K562 (cell line): ENCODE results near the gene SMIM29. TPM values are rescaled to one million over a fixed set of nuclear protein-coding genes. Genes with fewer than 3 reads are reported as not detected.
A peak's percentile ranks its signal among the peaks of the same experiment; 100 is the strongest.

ENCODE experiments used
- ATF7 ChIP-seq: fragments of 450-650 bp; IDR thresholded peaks from 2 replicates; pipeline ENCODE4 v1.7.1; 2014; ENCODE audit warnings: mild to moderate bottlenecking, moderate library complexity
- BRF1 ChIP-seq: IDR thresholded peaks from 3 replicates; pipeline ENCODE4 v1.6.1; 2011; ENCODE audit warnings: borderline replicate concordance, mild to moderate bottlenecking; ENCODE audit not compliant: insufficient read length; ENCODE audit errors: extremely low read depth
- CBFA2T3 ChIP-seq: fragments of 450-650 bp; IDR thresholded peaks from 2 replicates; pipeline ENCODE4 v1.6.1; 2017
- CHD1 ChIP-seq: fragments of 200-600 bp; sonication (generic); IDR thresholded peaks from one replicate; pipeline ENCODE4 v1.6.1; 2012; ENCODE audit warnings: mild to moderate bottlenecking, moderate library complexity, low read length, inconsistent platforms
- CSDE1 ChIP-seq, 2 experiments: fragments of 450-650 bp; IDR thresholded peaks; 2 replicates each; pipeline ENCODE4 v1.6.1; 2016; ENCODE audit warnings: mild to moderate bottlenecking in 1 of 2
- DPF2 ChIP-seq: fragments of 450-650 bp; IDR thresholded peaks from 2 replicates; pipeline ENCODE4 v1.6.1; 2016
- ELF2 ChIP-seq: fragments of 250-450 bp; sonication (Bioruptor Pico); IDR thresholded peaks from 2 replicates; pipeline ENCODE4 v1.5.0; 2021; ENCODE audit warnings: mild to moderate bottlenecking
- EP400 ChIP-seq: fragments of 450-650 bp; IDR thresholded peaks from 2 replicates; pipeline ENCODE4 v1.6.1; 2017; ENCODE audit warnings: antibody characterized with exemption, mild to moderate bottlenecking, moderate library complexity
- HDAC1 ChIP-seq, 2 experiments: fragments of 450-650 bp; IDR thresholded peaks; 2 replicates each; pipeline ENCODE4 v1.6.1; 2016 to 2017; ENCODE audit warnings: inconsistent platforms in 1 of 2, mild to moderate bottlenecking in 1 of 2, moderate library complexity in 1 of 2
- HSF4 ChIP-seq: fragments of 250-450 bp; sonication (Bioruptor Pico); IDR thresholded peaks from 2 replicates; pipeline ENCODE4 v2.1.2; 2022; ENCODE audit warnings: mild to moderate bottlenecking, moderate library complexity, borderline replicate concordance
- KDM4B ChIP-seq, 2 experiments: fragments of 450-650 bp in 1 of 2; sonication (generic) in 1 of 2; IDR thresholded peaks; 2 replicates each; pipeline ENCODE4 v1.6.1; 2016 to 2017; ENCODE audit warnings: borderline replicate concordance in 2 of 2, antibody characterized with exemption in 1 of 2, low read depth in 1 of 2, mild to moderate bottlenecking in 1 of 2
- NR2F6 ChIP-seq: fragments of 450-650 bp; formaldehyde crosslinking; IDR thresholded peaks from 2 replicates; pipeline ENCODE4 v1.4.0; 2020; ENCODE audit warnings: mild to moderate bottlenecking
- PHF8 ChIP-seq: fragments of 200-600 bp; sonication (generic); IDR thresholded peaks from 2 replicates; pipeline ENCODE4 v1.6.1; 2012; ENCODE audit warnings: mixed run types, mild to moderate bottlenecking, inconsistent platforms, low read length, moderate library complexity, borderline replicate concordance
- POLR2B ChIP-seq: fragments of 450-650 bp; IDR thresholded peaks from 2 replicates; pipeline ENCODE4 v1.6.1; 2018; ENCODE audit warnings: low read depth; ENCODE audit not compliant: partially characterized antibody
- PPARD ChIP-seq: fragments of 250-450 bp; sonication (Bioruptor Pico); IDR thresholded peaks from 2 replicates; pipeline ENCODE4 v1.8.0; 2022; ENCODE audit warnings: inconsistent platforms, mild to moderate bottlenecking, moderate library complexity
- RAD51 ChIP-seq: fragments of 450-650 bp; IDR thresholded peaks from 2 replicates; pipeline ENCODE4 v1.7.1; 2016; ENCODE audit warnings: low read depth, mild to moderate bottlenecking, borderline replicate concordance
- RBM22 ChIP-seq: fragments of 200-400 bp; formaldehyde crosslinking; IDR thresholded peaks from 2 replicates; pipeline ENCODE4 v1.6.1; 2018; ENCODE audit warnings: low read length, low read depth; ENCODE audit not compliant: poor library complexity, severe bottlenecking
- SP1 ChIP-seq: sonication (generic); formaldehyde crosslinking; IDR thresholded peaks from 2 replicates; pipeline ENCODE4 v1.8.1; 2022; ENCODE audit warnings: mild to moderate bottlenecking, missing genetic modification reagents
- TAF7 ChIP-seq: fragments of 450-650 bp; IDR thresholded peaks from 2 replicates; pipeline ENCODE4 v1.6.1; 2016; ENCODE audit warnings: missing genetic modification characterization, missing compliant biosample characterization
- ZC3H11A ChIP-seq: IDR thresholded peaks from 2 replicates; pipeline ENCODE4 v1.6.1; 2012; ENCODE audit warnings: low read depth, low read length, improper control_type of control experiment
- ZKSCAN1 ChIP-seq: fragments of 150-350 bp; IDR thresholded peaks from 2 replicates; pipeline ENCODE4 v1.6.1; 2016; ENCODE audit warnings: low read depth, low read length
- ZNF766 ChIP-seq: fragments of 200-800 bp; sonication (Bioruptor generic); conservative IDR thresholded peaks from 2 replicates; pipeline ENCODE4 v1.6.1; 2016; ENCODE audit warnings: missing genetic modification characterization, missing compliant biosample characterization
- polyA plus RNA-seq, 8 experiments: library from polyadenylated mRNA; depleted of rRNA in 4 of 8; stranded (reverse) in 5 of 8; unstranded in 3 of 8; fragments of >200 nt; fragmentation: Nextera tagmentation in 2 of 8; fragmentation: Illumina TruSeq in 1 of 8; extraction: Ambion mirVana in 2 of 8; extraction: Trizol in 1 of 8; gene quantifications; 2 replicates each; pipeline versions ENCODE4 v1.2.1 to v1.2.3, GENCODE V29; 2011 to 2014; ENCODE audit warnings: inconsistent platforms in 1 of 8, missing spikeins in 1 of 8
- total RNA-seq, 7 experiments: library from RNA; depleted of rRNA in 6 of 7; stranded (reverse); fragments of >200 nt in 6 of 7; fragmentation: Illumina TruSeq in 2 of 7; extraction: Trizol in 2 of 7; gene quantifications; 2 replicates each; pipeline versions ENCODE4 v1.2.1 to v1.2.3, GENCODE V29; 2011 to 2021; ENCODE audit warnings: low replicate concordance in 1 of 7
- TF ChIP-seq, protein P1 (sequence below), 2 experiments: IDR thresholded peaks in 1 of 2; conservative IDR thresholded peaks in 1 of 2; 2 replicates each; pipeline ENCODE4 v1.6.1; 2016; ENCODE audit warnings: low read depth in 2 of 2, mild to moderate bottlenecking in 1 of 2, missing compliant biosample characterization in 1 of 2, missing genetic modification characterization in 1 of 2, moderate library complexity in 1 of 2
- TF ChIP-seq, protein P2 (sequence below): sonication (generic); formaldehyde crosslinking; IDR thresholded peaks from 2 replicates; pipeline ENCODE4 v1.8.0; 2022; ENCODE audit warnings: mild to moderate bottlenecking, missing genetic modification reagents
- TF ChIP-seq, protein P3 (sequence below): sonication (generic); formaldehyde crosslinking; IDR thresholded peaks from 2 replicates; pipeline ENCODE4 v1.8.0; 2022; ENCODE audit warnings: mild to moderate bottlenecking, missing genetic modification reagents

SMIM29 gene
- total and polyA plus RNA-seq, 9 of the 15 experiments (the other 6 are each of a cell fraction or from before 2014, with no cell fraction given): 6.5 to 36.7 (median 20.9) TPM

DNA sequence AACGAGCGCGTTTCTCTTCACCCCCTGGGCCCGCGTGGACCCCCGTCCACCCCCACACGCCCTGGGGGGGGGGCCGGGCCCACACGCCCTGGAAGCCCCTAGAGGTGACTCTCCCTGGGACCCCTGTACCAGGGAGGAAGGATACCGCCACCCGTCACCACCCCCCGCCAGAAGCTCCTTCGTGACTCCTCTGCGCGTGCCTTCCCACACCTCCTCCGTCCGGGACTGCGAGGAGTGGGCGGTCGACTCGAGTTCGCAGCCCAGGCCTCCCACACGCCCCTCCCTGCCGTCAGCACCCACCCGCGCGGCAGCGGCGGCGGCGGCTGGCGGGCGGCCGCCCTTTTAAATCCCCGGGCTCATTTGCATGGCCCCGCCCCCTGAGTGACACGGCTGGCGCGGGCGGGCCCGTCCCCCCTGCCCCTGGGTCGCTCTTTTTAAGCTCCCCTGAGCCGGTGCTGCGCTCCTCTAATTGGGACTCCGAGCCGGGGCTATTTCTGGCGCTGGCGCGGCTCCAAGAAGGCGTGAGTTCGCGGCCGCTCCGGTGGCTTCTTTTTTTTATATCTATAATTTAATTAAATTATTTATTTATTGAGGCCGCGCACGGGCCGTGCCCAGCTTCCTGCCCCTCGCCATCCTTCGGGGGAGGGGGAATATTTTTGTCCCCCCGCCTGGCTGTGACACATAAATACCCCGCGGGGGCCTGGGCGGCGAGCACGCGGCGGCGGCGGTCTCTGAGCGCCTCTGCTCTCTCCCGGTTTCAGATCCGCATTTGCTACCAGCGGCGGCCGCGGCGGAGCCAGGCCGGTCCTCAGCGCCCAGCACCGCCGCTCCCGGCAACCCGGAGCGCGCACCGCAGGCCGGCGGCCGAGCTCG lies 12.1 kb downstream of the SMIM29 start, which contains the start of gene HMGA1 (continued):
- TF ChIP-seq EP400 (peak; percentile 57), PPARD (CRISPR knock-in tag) (no peak), PHF8 (peak; percentile 68), ATF7 (peak; percentile 45; the same call in 1 of the 2 replicates), CHD1 (no peak), NR2F6 (CRISPR knock-in tag) (no peak), ELF2 (CRISPR knock-in tag) (no peak), TAF7 (tag) (peak; percentile 46; the same call in 1 of the 2 replicates), POLR2B (peak; percentile 99), CSDE1 (IDR thresholded peaks at IDR 0.05) (no peak; a peak in 1 of 4 replicates), ZNF766 (no peak; the same call in 1 of the 2 replicates), CBFA2T3 (peak; percentile 17; the same call in 1 of the 2 replicates), SP1 (CRISPR knock-in tag) (peak; percentile 92), ZKSCAN1 (no peak), HDAC1 (IDR thresholded peaks at IDR 0.05) (peak in 1 of 2 experiments; percentile 73; a peak in 1 of 4 replicates), ZC3H11A (no peak), RBM22 (peak; percentile 97), RAD51 (0 out of 2 replicates have a peak, but pooled peaks have one; percentile 4), HSF4 (no peak), KDM4B (IDR thresholded peaks at IDR 0.05; ENCODE audit: borderline replicate concordance in 2 of 2, low read depth in 1 of 2) (0 out of 4 replicates have a peak, but pooled peaks of 1 of the 2 experiments have one; percentile 66), BRF1 (no peak), DPF2 (peak; percentile 49; the same call in 1 of the 2 replicates)
- TF ChIP-seq, protein P1, sequence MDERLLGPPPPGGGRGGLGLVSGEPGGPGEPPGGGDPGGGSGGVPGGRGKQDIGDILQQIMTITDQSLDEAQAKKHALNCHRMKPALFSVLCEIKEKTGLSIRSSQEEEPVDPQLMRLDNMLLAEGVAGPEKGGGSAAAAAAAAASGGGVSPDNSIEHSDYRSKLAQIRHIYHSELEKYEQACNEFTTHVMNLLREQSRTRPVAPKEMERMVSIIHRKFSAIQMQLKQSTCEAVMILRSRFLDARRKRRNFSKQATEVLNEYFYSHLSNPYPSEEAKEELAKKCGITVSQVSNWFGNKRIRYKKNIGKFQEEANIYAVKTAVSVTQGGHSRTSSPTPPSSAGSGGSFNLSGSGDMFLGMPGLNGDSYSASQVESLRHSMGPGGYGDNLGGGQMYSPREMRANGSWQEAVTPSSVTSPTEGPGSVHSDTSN (CRISPR knock-in tag; IDR thresholded peaks at IDR 0.05; ENCODE audit: low read depth): peak; percentile 78
- TF ChIP-seq, protein P1 (tag; conservative IDR thresholded peaks at IDR 0.05; ENCODE audit: low read depth): no peak; the same call in 1 of the 2 replicates
- TF ChIP-seq, protein P2, sequence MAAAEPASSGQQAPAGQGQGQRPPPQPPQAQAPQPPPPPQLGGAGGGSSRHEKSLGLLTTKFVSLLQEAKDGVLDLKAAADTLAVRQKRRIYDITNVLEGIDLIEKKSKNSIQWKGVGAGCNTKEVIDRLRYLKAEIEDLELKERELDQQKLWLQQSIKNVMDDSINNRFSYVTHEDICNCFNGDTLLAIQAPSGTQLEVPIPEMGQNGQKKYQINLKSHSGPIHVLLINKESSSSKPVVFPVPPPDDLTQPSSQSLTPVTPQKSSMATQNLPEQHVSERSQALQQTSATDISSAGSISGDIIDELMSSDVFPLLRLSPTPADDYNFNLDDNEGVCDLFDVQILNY (CRISPR knock-in tag): 0 out of 2 replicates have a peak, but pooled peaks have one; percentile 45
- TF ChIP-seq, protein P3, sequence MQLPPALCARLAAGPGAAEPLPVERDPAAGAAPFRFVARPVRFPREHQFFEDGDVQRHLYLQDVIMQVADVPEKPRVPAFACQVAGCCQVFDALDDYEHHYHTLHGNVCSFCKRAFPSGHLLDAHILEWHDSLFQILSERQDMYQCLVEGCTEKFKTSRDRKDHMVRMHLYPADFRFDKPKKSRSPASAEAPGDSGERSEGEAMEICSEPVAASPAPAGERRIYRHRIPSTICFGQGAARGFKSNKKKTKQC: peak; percentile 64; the same call in 1 of the 2 replicates
